GM21367 (cell line): Measurements from ENCODE around the gene FLOT1.

Experiments used
- ATAC-seq: cut with Tn5 transposase; IDR thresholded peaks from one replicate; pipeline ENCODE4 v1.9.1; 2021; ENCODE audit not compliant: unreplicated experiment

FLOT1 gene

GRCh38 chr6:30682143-30683117 lies 60.1 kb downstream of the FLOT1 start:
- ATAC-seq = peak; percentile 29

GRCh38 chr6:30681766-30682142 lies 60.7 kb downstream of the FLOT1 start:
- ATAC-seq = no peak

GRCh38 chr6:30679765-30680535 lies 62.5 kb downstream of the FLOT1 start:
- ATAC-seq = no peak

- no peak for ATAC-seq
Observed at GRCh38 chr6:30678964-30679726, 63.3 kb downstream of the FLOT1 start.
